Memory B cell (primary cell): ENCODE measurements around the gene GALNTL6.
"Not testable (repeated sequence)": the region's sequence is repeated elsewhere in the genome, so short reads cannot be mapped to it uniquely, and the experiment has no call there.

Source experiments
- ATAC-seq: fragments of 150-1000 bp; cut with Tn5 transposase; 2 replicates; pipeline ENCODE4 v1.10.0; 2021; ENCODE audit warnings: low read depth, mild to moderate bottlenecking, moderate library complexity
- DNase-seq, 2 donors: peaks; one replicate each; pipeline ENCODE4 v3.0.0; 2022; ENCODE audit warnings: low spot score in 2 of 2
- H3K27ac Mint-ChIP-seq: one replicate; pipeline ENCODE4 v1.8.0; 2022; ENCODE audit warnings: mild to moderate bottlenecking, moderate library complexity, mixed read lengths
- H3K27me3 Mint-ChIP-seq: one replicate; pipeline ENCODE4 v1.8.0; 2022; ENCODE audit warnings: mixed read lengths
- H3K36me3 Mint-ChIP-seq: one replicate; pipeline ENCODE4 v1.8.0; 2022; ENCODE audit warnings: mild to moderate bottlenecking, mixed read lengths
- H3K4me1 Mint-ChIP-seq: one replicate; pipeline ENCODE4 v1.8.0; 2022; ENCODE audit warnings: mixed read lengths
- H3K4me3 Mint-ChIP-seq: one replicate; pipeline ENCODE4 v1.8.0; 2022; ENCODE audit warnings: mild to moderate bottlenecking, moderate library complexity, mixed read lengths
- H3K9me3 Mint-ChIP-seq: one replicate; pipeline ENCODE4 v1.8.0; 2022; ENCODE audit warnings: mixed read lengths

Gene GALNTL6

GRCh38 chr4:172938072-172938829, 1125.0 kb downstream of the GALNTL6 start:
- Mint-ChIP-seq H3K27me3 (peaks cover 2% of the 10 kb centered on the region), H3K9me3 (no peaks in the 10 kb centered on the region), H3K4me3 (no peak overlapping the region), H3K27ac (no peak overlapping the region), H3K4me1 (no peaks in the 10 kb centered on the region), H3K36me3 (no peaks in the 10 kb centered on the region)
- ATAC-seq (no peak), DNase-seq (no peak)

- Mint-ChIP-seq H3K27ac (no peak overlapping the region), H3K27me3 (peaks cover 2% of the 10 kb centered on the region), H3K9me3 (no peaks in the 10 kb centered on the region), H3K36me3 (no peaks in the 10 kb centered on the region), H3K4me1 (no peaks in the 10 kb centered on the region), H3K4me3 (no peak overlapping the region)
- no peak for ATAC-seq
- no peak for DNase-seq
These were observed 1125.7 kb downstream of the GALNTL6 start for GRCh38 chr4:172938870-172939269.

DNA sequence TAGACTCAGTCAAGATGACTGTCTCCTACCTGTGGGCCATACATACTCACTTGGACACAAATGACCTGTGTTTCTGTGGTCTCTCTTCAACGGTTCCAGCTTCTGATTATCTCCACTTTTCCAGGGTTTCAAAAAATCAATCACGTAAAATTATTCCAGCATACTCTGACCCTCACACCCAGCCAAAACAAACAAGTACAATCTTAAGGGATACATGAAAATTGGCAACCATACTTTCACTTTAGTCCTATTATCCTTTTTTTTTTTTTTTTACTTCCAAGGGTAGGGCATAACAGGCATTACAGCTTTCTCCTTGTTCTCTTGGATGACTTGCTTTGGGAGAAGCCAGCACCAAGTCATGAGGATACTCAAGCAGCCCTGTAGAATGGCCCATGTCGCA, 1129.6 kb downstream of the GALNTL6 start:
- no peaks in the 10 kb centered on the region for H3K36me3 Mint-ChIP-seq
- H3K4me1 Mint-ChIP-seq: no peaks in the 10 kb centered on the region
- H3K27me3 Mint-ChIP-seq: peaks cover 2% of the 10 kb centered on the region
- no peak for DNase-seq
- H3K9me3 Mint-ChIP-seq: no peaks in the 10 kb centered on the region
- H3K4me3 Mint-ChIP-seq: no peak overlapping the region
- H3K27ac Mint-ChIP-seq: no peak overlapping the region
- no peak for ATAC-seq

GRCh38 chr4:172945611-172946010, 1132.4 kb downstream of the GALNTL6 start:
- no peak overlapping the region for H3K4me3 Mint-ChIP-seq

DNA sequence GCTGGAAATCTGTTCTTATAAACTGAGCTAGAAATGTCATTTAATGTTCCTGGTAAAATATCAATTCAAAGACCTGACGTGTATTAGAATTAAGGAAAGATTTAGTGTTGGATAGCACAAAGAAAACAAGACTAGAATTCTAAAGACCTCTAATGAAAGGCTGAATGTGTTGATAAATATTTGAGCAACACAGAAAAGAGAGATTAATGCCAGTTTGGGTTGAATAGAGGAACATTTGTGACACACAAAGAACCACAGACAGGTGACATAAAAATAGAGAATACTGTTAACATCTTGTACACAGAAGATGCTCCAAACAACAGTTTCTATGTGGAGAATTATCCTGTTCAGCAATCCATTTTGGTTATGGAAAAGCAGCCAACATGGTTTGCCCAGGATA, 1133.3 kb downstream of the GALNTL6 start:
- H3K36me3 Mint-ChIP-seq: no peaks in the 10 kb centered on the region

More at GRCh38 chr4:172945611-172946010, 1132.4 kb downstream of the GALNTL6 start:
- DNase-seq (no peak), ATAC-seq (no peak)
- H3K9me3 Mint-ChIP-seq: no peaks in the 10 kb centered on the region
- H3K27me3 Mint-ChIP-seq: no peaks in the 10 kb centered on the region
- H3K36me3 Mint-ChIP-seq: no peaks in the 10 kb centered on the region
- no peak overlapping the region for H3K27ac Mint-ChIP-seq
- H3K4me1 Mint-ChIP-seq: no peaks in the 10 kb centered on the region

GRCh38 chr4:172947594-172947993, 1134.4 kb downstream of the GALNTL6 start:
- Mint-ChIP-seq H3K27me3 (no peaks in the 10 kb centered on the region), H3K27ac (no peak overlapping the region), H3K4me3 (no peak overlapping the region), H3K9me3 (no peaks in the 10 kb centered on the region), H3K4me1 (no peaks in the 10 kb centered on the region), H3K36me3 (no peaks in the 10 kb centered on the region)
- ATAC-seq (no peak), DNase-seq (no peak)

More for the DNA sequence above, 1133.3 kb downstream of the GALNTL6 start:
- Mint-ChIP-seq H3K27ac (no peak overlapping the region), H3K27me3 (no peaks in the 10 kb centered on the region), H3K4me3 (no peak overlapping the region), H3K4me1 (no peaks in the 10 kb centered on the region), H3K9me3 (no peaks in the 10 kb centered on the region)
- ATAC-seq: no peak
- no peak for DNase-seq

DNA sequence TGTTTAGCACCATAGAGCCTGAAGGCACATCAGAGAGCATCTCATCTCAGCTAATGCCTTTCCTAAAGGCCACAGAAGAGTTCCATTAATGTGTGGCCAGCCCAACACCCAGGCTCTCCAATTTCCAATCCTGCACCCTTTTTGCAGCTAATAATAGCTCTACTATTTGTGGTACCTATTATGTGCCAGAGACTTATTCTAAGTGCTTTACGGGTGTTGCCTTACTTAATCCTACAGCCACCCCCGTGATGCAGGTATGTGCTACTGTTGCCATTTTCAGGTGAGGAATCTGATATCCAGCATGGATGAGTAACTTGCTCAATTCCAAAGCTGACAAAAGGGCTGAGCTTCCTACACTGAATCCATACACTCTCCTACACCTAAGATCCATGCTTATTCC, 1137.8 kb downstream of the GALNTL6 start:
- DNase-seq: no peak
- Mint-ChIP-seq H3K27me3 (no peaks in the 10 kb centered on the region), H3K36me3 (no peaks in the 10 kb centered on the region), H3K9me3 (no peaks in the 10 kb centered on the region), H3K4me3 (no peak overlapping the region), H3K27ac (no peak overlapping the region), H3K4me1 (no peaks in the 10 kb centered on the region)
- ATAC-seq: no peak

GRCh38 chr4:172951679-172952451, 1138.7 kb downstream of the GALNTL6 start:
- DNase-seq (no peak), ATAC-seq (no peak)
- Mint-ChIP-seq H3K36me3 (no peaks in the 10 kb centered on the region), H3K4me3 (no peak overlapping the region), H3K27me3 (no peaks in the 10 kb centered on the region), H3K4me1 (no peaks in the 10 kb centered on the region), H3K27ac (no peak overlapping the region), H3K9me3 (no peaks in the 10 kb centered on the region)

GRCh38 chr4:172953896-172954568, 1140.8 kb downstream of the GALNTL6 start:
- Mint-ChIP-seq H3K9me3 (no peaks in the 10 kb centered on the region), H3K4me1 (no peaks in the 10 kb centered on the region), H3K36me3 (no peaks in the 10 kb centered on the region), H3K27me3 (no peaks in the 10 kb centered on the region), H3K4me3 (no peak overlapping the region), H3K27ac (no peak overlapping the region)
- DNase-seq: no peak
- no peak for ATAC-seq

GRCh38 chr4:172956340-172956739, 1143.1 kb downstream of the GALNTL6 start:
- not testable (repeated sequence) for H3K4me3 Mint-ChIP-seq

GRCh38 chr4:172957216-172957615, 1144.0 kb downstream of the GALNTL6 start:
- Mint-ChIP-seq H3K4me1 (no peaks in the 10 kb centered on the region), H3K4me3 (no peak overlapping the region), H3K36me3 (peaks cover 2% of the 10 kb centered on the region), H3K9me3 (peaks cover 2% of the 10 kb centered on the region), H3K27ac (no peak overlapping the region), H3K27me3 (peaks cover 11% of the 10 kb centered on the region)
- DNase-seq (no peak), ATAC-seq (no peak)

More at GRCh38 chr4:172956340-172956739, 1143.1 kb downstream of the GALNTL6 start:
- not testable (repeated sequence) for H3K27ac Mint-ChIP-seq, H3K9me3 Mint-ChIP-seq, H3K36me3 Mint-ChIP-seq, DNase-seq, ATAC-seq, H3K27me3 Mint-ChIP-seq, H3K4me1 Mint-ChIP-seq

DNA sequence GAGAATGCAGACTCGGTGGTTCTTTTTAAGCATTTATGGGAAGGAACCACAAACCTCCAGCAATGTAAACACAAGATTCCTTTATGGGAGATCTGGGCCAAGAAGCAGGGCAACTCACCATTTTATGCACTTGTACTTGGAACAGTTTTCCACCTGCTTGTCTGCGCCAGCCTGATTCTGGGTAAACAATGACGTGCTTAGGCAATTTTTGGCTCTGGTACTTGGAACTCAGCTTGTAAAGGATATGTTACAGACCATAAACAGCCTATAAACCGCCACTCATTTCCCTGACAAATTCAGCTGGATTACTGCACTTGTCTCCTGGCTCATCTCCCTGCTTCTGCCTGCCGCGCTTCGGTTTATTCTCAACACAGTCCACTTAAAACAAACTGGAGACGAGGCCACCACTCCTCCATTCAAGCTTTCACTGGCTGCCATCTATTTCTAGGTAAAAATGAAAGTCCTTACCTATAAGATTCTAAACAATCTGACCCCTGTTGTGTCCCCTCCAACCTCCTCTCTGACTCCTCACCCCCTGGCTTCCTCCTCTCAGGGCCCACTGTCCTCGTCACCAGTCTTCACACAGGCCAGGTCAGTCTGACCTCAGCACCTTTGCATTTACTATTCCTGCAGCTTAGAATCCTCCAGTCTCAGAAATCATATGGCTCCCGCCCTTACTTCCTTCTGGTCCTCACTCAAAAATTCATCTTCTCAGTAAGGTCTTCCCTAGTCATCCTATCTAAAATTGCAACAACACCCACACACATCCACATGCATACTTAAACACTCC, 1149.6 kb downstream of the GALNTL6 start:
- no peak for DNase-seq
- Mint-ChIP-seq H3K27ac (no peak overlapping the region), H3K27me3 (peaks cover 15% of the 10 kb centered on the region), H3K36me3 (peaks cover 2% of the 10 kb centered on the region), H3K4me1 (no peaks in the 10 kb centered on the region), H3K4me3 (no peak overlapping the region), H3K9me3 (peaks cover 2% of the 10 kb centered on the region)
- ATAC-seq: no peak

- Mint-ChIP-seq H3K9me3 (peaks cover 2% of the 10 kb centered on the region), H3K4me3 (no peak overlapping the region), H3K27me3 (peaks cover 15% of the 10 kb centered on the region), H3K27ac (no peak overlapping the region), H3K36me3 (peaks cover 2% of the 10 kb centered on the region), H3K4me1 (no peaks in the 10 kb centered on the region)
- no peak for ATAC-seq
- no peak for DNase-seq
These were observed 1150.5 kb downstream of the GALNTL6 start for GRCh38 chr4:172963498-172964294.
